NT2/D1 (cell line): ENCODE results near the gene OR10V1.

Experiments
- SUZ12 ChIP-seq: IDR thresholded peaks from 2 replicates; pipeline ENCODE4 v1.6.1; 2011; ENCODE audit not compliant: insufficient read length, insufficient read depth; ENCODE audit errors: extremely low read depth
- YY1 ChIP-seq: IDR thresholded peaks from 2 replicates; pipeline ENCODE4 v1.6.1; 2011; ENCODE audit not compliant: insufficient read length, insufficient read depth
- ZNF274 ChIP-seq: IDR thresholded peaks from 2 replicates; pipeline ENCODE4 v1.6.1; 2011; ENCODE audit warnings: mild to moderate bottlenecking, low read depth, low read length

- no peak for TF ChIP-seq ZNF274
- no peak for TF ChIP-seq SUZ12
- TF ChIP-seq YY1: no peak
These were observed 13.8 kb upstream of the OR10V1 start for GRCh38 chr11:59727426-59727825.
